Karpas-422 (cell line): ENCODE data around the gene MICAL3. TPM values are rescaled to one million over a fixed set of nuclear protein-coding genes. Genes with fewer than 3 reads are reported as not detected.

ENCODE experiments used
- DNase-seq: peaks from one replicate; pipeline ENCODE4 v3.0.0-alpha.2; 2015
- H2AFZ ChIP-seq: fragments of 200-600 bp; sonication (generic); 2 replicates; pipeline ENCODE4 v1.6.1; 2014; ENCODE audit warnings: antibody characterized with exemption, low read length, mixed read lengths
- H3K27ac ChIP-seq: fragments of 200-600 bp; sonication (generic); 2 replicates; pipeline ENCODE4 v1.5.1; 2014; ENCODE audit warnings: mild to moderate bottlenecking, low read length, moderate library complexity
- H3K27me3 ChIP-seq: fragments of 200-600 bp; sonication (generic); 2 replicates; pipeline ENCODE4 v1.6.1; 2014; ENCODE audit warnings: low read length, mixed read lengths
- H3K36me3 ChIP-seq: fragments of 200-600 bp; sonication (generic); 2 replicates; pipeline ENCODE4 v1.6.1; 2014; ENCODE audit warnings: low read length, mixed read lengths; ENCODE audit not compliant: insufficient read depth
- H3K4me1 ChIP-seq: fragments of 200-600 bp; sonication (generic); 2 replicates; pipeline ENCODE4 v1.6.1; 2014; ENCODE audit warnings: mild to moderate bottlenecking, low read length, mixed read lengths
- H3K4me2 ChIP-seq: fragments of 200-600 bp; sonication (generic); 2 replicates; pipeline ENCODE4 v1.6.1; 2014; ENCODE audit warnings: low read length, low read depth, mild to moderate bottlenecking; ENCODE audit not compliant: poor library complexity, severe bottlenecking
- H3K4me3 ChIP-seq: fragments of 200-600 bp; sonication (generic); 2 replicates; pipeline ENCODE4 v1.5.1; 2014; ENCODE audit warnings: mild to moderate bottlenecking, antibody characterized with exemption, low read length, mixed read lengths
- H3K79me2 ChIP-seq: fragments of 200-600 bp; sonication (generic); 2 replicates; pipeline ENCODE4 v1.6.1; 2014; ENCODE audit warnings: mild to moderate bottlenecking, low read length, mixed read lengths
- H3K9ac ChIP-seq: fragments of 200-600 bp; sonication (generic); 2 replicates; pipeline ENCODE4 v1.6.0; 2014; ENCODE audit warnings: low read length
- H3K9me2 ChIP-seq: fragments of 200-600 bp; sonication (generic), shearing (Covaris generic); replicated peaks from 2 replicates; pipeline ENCODE4 v1.6.0; 2014; ENCODE audit warnings: mild to moderate bottlenecking, low read length, moderate library complexity; ENCODE audit not compliant: insufficient read depth
- H3K9me3 ChIP-seq: fragments of 300-700, 200-600 bp; sonication (generic); 2 replicates; pipeline ENCODE4 v1.6.1; 2014; ENCODE audit warnings: low read length, mixed read lengths
- H4K20me1 ChIP-seq: fragments of 200-600 bp; sonication (generic); 2 replicates; pipeline ENCODE4 v1.6.1; 2014; ENCODE audit warnings: mild to moderate bottlenecking, antibody characterized with exemption, low read length, low read depth; ENCODE audit not compliant: insufficient read depth
- total RNA-seq: library from RNA; depleted of rRNA; stranded (reverse); fragments of >200 nt; shearing (Covaris generic); gene quantifications from 2 replicates; pipeline ENCODE4 v1.2.3, GENCODE V29; 2014; ENCODE audit warnings: low replicate concordance

MICAL3 gene
- total RNA-seq, 1 experiment from 2014 or later, result 54.9 TPM

DNA sequence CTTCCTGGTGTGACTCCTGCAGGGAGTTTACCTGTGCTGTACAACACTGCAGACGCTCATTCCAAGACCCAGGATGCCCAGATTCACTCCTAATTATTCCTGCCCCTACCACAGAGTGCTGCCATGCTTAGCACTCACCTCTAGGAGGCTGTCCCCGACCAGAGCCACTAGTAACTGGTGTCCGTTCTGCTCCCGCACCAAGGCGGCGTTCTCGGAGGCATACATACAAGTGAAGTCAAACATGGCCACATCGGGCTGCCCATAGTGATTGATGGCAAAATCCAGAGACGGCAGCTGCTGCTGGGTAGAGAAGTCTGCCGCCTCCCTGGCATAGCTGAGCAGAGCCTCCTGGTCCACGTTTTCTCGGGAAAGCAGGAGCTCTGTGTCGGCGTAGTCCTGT lies 127.8 kb downstream of the MICAL3 start:
- no peak overlapping the region for H3K4me2 ChIP-seq
- H3K27me3 ChIP-seq, result no peaks in the 10 kb centered on the region
- peaks cover 50% of the 10 kb centered on the region for H3K36me3 ChIP-seq
- H3K9ac ChIP-seq, result no peak overlapping the region
- DNase-seq, result no peak
- no peak overlapping the region for H2AFZ ChIP-seq
- H3K9me3 ChIP-seq, result no peaks in the 10 kb centered on the region
- H3K9me2 ChIP-seq, result no peaks in the 10 kb centered on the region
- peaks cover 34% of the 10 kb centered on the region for H3K4me1 ChIP-seq
- H3K27ac ChIP-seq, result no peak overlapping the region
- H3K4me3 ChIP-seq, result no peak overlapping the region
- H4K20me1 ChIP-seq, result 0 out of 2 replicates have a peak, but pooled peaks cover 5% of the 10 kb centered on the region
- peaks cover 57% of the 10 kb centered on the region for H3K79me2 ChIP-seq

DNA sequence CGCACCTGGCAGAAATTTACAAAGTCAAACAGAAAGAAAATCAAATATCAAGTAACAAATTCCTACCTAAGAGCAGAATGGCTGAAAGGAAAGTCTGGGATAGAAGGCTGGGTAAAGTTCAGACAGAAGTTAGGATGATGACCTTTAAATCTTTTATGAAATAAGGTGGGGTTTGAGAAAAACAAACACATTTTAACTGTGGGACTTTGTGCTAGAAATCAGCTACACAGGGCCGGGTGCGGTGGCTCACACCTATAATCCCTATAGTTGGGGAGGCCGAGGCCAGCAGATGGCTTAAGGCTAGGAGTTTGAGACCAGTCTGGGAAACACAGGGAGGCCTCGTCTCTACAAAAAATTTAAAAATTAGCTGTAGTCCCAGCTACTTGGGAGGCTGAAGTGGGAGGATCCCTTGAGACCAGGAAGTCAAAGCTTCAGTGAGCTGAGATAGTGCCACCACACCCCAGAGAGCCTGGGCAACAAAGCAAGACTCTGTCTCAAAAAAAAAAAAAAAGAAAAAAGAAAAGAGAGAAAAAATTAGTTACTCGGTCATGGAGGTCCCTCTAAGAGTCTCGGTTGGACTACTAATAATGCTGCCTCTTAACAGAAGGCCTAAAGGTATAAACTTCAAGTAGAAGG lies 130.3 kb downstream of the MICAL3 start:
- H3K9me3 ChIP-seq, result no peaks in the 10 kb centered on the region
- H3K27ac ChIP-seq, result no peak overlapping the region
- H2AFZ ChIP-seq, result no peak overlapping the region
- H3K27me3 ChIP-seq, result no peaks in the 10 kb centered on the region
- DNase-seq, result no peak
- 0 out of 2 replicates have a peak, but pooled peaks cover 5% of the 10 kb centered on the region for H4K20me1 ChIP-seq
- H3K79me2 ChIP-seq, result peaks cover 53% of the 10 kb centered on the region
- H3K4me1 ChIP-seq, result peaks cover 9% of the 10 kb centered on the region
- H3K4me3 ChIP-seq, result no peak overlapping the region
- no peak overlapping the region for H3K4me2 ChIP-seq
- H3K9me2 ChIP-seq, result no peaks in the 10 kb centered on the region
- H3K9ac ChIP-seq, result no peak overlapping the region
- peaks cover 57% of the 10 kb centered on the region for H3K36me3 ChIP-seq

DNA sequence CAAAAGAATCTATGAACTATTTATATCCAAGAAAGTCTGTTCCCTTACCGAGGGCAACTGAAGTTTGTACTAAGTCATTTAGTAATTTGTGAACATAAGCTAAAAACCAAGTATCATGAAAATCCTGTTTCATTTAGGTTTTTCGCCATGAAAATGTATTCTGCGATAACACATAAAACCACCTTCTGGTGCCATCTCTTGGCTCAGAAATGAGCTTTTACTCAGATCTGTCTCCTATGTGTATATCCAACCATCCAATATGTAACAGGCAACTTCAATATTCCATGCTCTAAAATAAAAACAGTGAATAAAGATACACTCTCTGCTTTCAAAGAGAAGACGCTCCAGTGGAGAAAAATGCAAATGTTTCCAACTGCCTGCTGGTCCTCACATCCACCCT lies 132.0 kb downstream of the MICAL3 start:
- Histone ChIP-seq H3K36me3 (peaks cover 59% of the 10 kb centered on the region; the same call in 1 of the 2 replicates), H3K4me2 (no peak overlapping the region)

DNA sequence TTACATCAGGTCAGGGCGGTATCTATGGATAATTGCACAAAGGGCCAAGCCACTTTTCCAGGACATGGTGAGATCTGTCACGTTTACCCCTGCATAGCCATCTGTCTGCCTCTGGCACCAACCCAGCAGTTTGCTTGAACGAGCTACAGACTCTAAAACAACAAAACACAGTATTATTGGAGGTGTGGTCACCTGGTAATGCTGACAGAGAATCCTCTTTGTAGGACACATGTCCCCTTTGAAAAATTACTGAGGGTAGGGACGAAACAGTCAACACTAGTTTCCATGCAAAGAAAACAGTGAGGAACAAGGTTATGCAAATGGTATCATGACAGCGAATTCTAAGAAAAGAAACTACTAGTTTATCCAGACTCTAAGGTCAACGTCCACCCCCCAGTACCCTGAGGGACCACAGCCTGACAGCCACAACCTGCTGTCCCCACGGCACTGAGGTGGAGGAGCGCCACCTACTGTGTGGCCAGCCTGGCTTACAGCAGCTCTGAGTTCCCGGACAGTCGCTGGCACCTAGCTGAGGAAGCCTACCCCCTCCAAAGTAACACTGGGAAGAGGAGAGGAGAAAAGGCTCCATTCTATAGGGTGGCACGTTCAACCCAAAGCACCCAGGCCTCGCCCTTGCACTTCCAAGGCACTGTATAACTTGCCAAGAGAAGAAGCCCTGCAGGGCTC lies 132.7 kb downstream of the MICAL3 start:
- Histone ChIP-seq H4K20me1 (no peaks in the 10 kb centered on the region), H3K9me2 (no peaks in the 10 kb centered on the region), H3K4me2 (no peak overlapping the region), H3K79me2 (peaks cover 37% of the 10 kb centered on the region), H3K36me3 (peaks cover 60% of the 10 kb centered on the region; the same call in 1 of the 2 replicates), H2AFZ (no peak overlapping the region), H3K9ac (no peak overlapping the region), H3K27me3 (no peaks in the 10 kb centered on the region), H3K27ac (no peak overlapping the region), H3K4me1 (no peaks in the 10 kb centered on the region), H3K4me3 (no peak overlapping the region), H3K9me3 (no peaks in the 10 kb centered on the region)
- no peak for DNase-seq

More for the DNA sequence above, 132.0 kb downstream of the MICAL3 start:
- peaks cover 38% of the 10 kb centered on the region for H3K79me2 ChIP-seq
- no peak overlapping the region for H3K9ac ChIP-seq
- H3K27me3 ChIP-seq, result no peaks in the 10 kb centered on the region
- H3K27ac ChIP-seq, result no peak overlapping the region
- no peaks in the 10 kb centered on the region for H3K4me1 ChIP-seq
- no peak for DNase-seq
- no peaks in the 10 kb centered on the region for H3K9me3 ChIP-seq
- no peak overlapping the region for H2AFZ ChIP-seq
- H4K20me1 ChIP-seq, result no peaks in the 10 kb centered on the region
- no peak overlapping the region for H3K4me3 ChIP-seq
- H3K9me2 ChIP-seq, result no peaks in the 10 kb centered on the region

DNA sequence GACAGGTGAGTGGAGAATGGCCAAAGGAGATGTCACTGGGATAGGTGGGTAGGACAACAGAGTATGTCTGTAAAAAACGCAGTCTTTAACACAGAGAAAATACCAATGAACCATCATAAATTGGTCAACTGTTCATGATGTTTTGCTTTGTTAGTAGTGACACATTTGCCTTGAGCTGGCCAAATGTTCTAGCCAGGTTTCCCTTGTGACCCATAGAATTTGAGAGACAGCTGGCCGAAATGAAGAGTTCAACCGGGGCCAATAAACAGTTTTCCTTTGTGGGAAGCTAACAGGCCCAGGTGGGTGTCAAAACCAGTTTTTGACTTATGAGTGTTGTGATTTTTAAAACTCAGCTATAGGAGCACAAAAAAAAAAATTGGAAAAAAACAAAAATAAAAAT lies 133.5 kb downstream of the MICAL3 start:
- H3K27ac ChIP-seq, result no peak overlapping the region

DNA sequence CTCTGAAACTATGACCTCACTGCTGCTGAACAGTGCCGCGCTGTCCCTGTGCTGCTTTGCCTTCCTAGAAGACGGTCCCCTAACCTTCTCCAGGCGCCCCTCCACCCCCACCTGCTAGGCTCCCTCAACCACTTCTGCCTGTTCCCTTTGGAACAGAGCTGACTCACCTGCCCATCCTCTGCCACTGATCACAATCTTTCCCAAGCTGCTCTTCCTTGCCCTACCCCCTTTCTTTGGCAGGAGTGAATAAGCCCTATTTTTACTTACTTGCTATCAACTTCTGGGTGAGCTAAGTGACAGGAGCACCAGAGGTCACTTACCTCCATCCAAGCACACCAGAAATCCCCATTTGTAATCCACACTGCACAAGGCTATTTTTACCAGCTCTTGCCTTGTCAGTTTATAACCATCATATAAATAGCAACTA lies 134.1 kb downstream of the MICAL3 start:
- Histone ChIP-seq H3K4me1 (no peaks in the 10 kb centered on the region), H3K27me3 (no peaks in the 10 kb centered on the region), H3K4me2 (no peak overlapping the region), H3K36me3 (peaks cover 54% of the 10 kb centered on the region; the same call in 1 of the 2 replicates), H3K9me2 (no peaks in the 10 kb centered on the region), H3K79me2 (peaks cover 35% of the 10 kb centered on the region), H4K20me1 (no peaks in the 10 kb centered on the region), H3K9ac (no peak overlapping the region), H2AFZ (no peak overlapping the region), H3K4me3 (no peak overlapping the region), H3K27ac (no peak overlapping the region), H3K9me3 (no peaks in the 10 kb centered on the region)
- no peak for DNase-seq

More for the DNA sequence above, 133.5 kb downstream of the MICAL3 start:
- H3K4me3 ChIP-seq, result no peak overlapping the region
- no peak for DNase-seq
- no peaks in the 10 kb centered on the region for H4K20me1 ChIP-seq
- H3K4me2 ChIP-seq, result no peak overlapping the region
- no peak overlapping the region for H2AFZ ChIP-seq
- H3K79me2 ChIP-seq, result peaks cover 36% of the 10 kb centered on the region
- H3K36me3 ChIP-seq, result peaks cover 60% of the 10 kb centered on the region; the same call in 1 of the 2 replicates
- H3K9me2 ChIP-seq, result no peaks in the 10 kb centered on the region
- H3K27me3 ChIP-seq, result no peaks in the 10 kb centered on the region
- no peaks in the 10 kb centered on the region for H3K4me1 ChIP-seq
- H3K9me3 ChIP-seq, result no peaks in the 10 kb centered on the region
- no peak overlapping the region for H3K9ac ChIP-seq

DNA sequence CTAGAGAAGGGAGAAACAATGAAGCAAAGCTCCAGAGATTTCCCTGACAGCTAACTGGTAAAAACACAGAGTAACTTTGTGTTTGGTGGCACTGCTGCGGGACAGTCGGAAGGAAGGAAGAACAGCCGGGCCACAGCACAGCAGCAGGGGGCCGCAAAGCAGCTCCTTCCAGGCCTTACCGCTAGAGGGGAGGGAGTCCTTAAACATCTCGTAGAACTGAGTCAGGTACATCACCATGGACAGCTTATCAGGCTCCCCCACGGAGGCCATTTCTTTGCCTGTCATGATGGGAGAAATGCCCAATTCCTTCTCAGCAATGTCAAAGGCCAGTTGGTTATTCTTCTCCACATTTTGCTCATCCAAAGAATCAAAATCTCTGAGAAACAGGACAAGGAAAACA lies 135.5 kb downstream of the MICAL3 start:
- peaks cover 55% of the 10 kb centered on the region; the same call in 1 of the 2 replicates for H3K36me3 ChIP-seq
- no peaks in the 10 kb centered on the region for H4K20me1 ChIP-seq
- H3K4me2 ChIP-seq, result no peak overlapping the region
- H3K79me2 ChIP-seq, result peaks cover 40% of the 10 kb centered on the region; the same call in 1 of the 2 replicates
- H3K9ac ChIP-seq, result no peak overlapping the region
- no peaks in the 10 kb centered on the region for H3K9me2 ChIP-seq
- H2AFZ ChIP-seq, result no peak overlapping the region
- H3K4me1 ChIP-seq, result no peaks in the 10 kb centered on the region
- no peak overlapping the region for H3K4me3 ChIP-seq
- DNase-seq, result no peak
- no peaks in the 10 kb centered on the region for H3K27me3 ChIP-seq
- no peaks in the 10 kb centered on the region for H3K9me3 ChIP-seq
- no peak overlapping the region for H3K27ac ChIP-seq

DNA sequence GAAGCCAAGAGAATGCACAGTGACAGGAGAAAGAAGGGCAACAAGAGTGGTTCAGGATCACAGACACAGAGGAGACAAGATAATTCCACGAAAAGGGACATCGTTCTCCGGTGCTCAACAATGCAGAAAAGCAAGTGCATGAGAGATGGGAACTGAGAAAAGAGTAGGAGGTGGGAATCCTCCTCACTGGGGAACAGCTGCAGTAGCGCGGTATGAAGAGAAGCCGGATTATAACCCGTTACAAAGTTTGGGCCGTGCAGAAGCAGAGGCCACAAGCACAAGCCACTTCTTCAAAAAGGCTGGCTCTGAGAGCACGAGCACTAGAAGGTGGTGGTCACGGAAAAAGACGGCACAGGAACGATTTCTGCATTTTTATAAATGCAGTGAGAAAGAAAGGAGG lies 135.9 kb downstream of the MICAL3 start:
- peaks cover 41% of the 10 kb centered on the region; the same call in 1 of the 2 replicates for H3K79me2 ChIP-seq
- H3K36me3 ChIP-seq, result peaks cover 53% of the 10 kb centered on the region; the same call in 1 of the 2 replicates
- H3K27ac ChIP-seq, result no peak overlapping the region
- no peaks in the 10 kb centered on the region for H3K9me2 ChIP-seq
- H3K27me3 ChIP-seq, result no peaks in the 10 kb centered on the region
- no peak overlapping the region for H3K4me3 ChIP-seq
- no peak overlapping the region for H2AFZ ChIP-seq
- H3K9ac ChIP-seq, result no peak overlapping the region
- no peaks in the 10 kb centered on the region for H3K9me3 ChIP-seq
- H4K20me1 ChIP-seq, result no peaks in the 10 kb centered on the region
- H3K4me2 ChIP-seq, result no peak overlapping the region
- H3K4me1 ChIP-seq, result no peaks in the 10 kb centered on the region
- DNase-seq, result no peak
